Astrocyte of the spinal cord (primary cell): ENCODE results near the gene SPDYE3.
A peak's percentile ranks its signal among the peaks of the same experiment; 100 is the strongest.
"Not testable (repeated sequence)": the region's sequence is repeated elsewhere in the genome, so short reads cannot be mapped to it uniquely, and the experiment has no call there.

Source experiments
- DNase-seq: peaks from one replicate; pipeline ENCODE4 v3.0.0; 2011; ENCODE audit warnings: low read depth, low spot score
- H3K4me3 ChIP-seq: 2 replicates; pipeline ENCODE4 v1.5.1; 2011; ENCODE audit warnings: low read depth, mild to moderate bottlenecking, low read length, moderate library complexity
- CTCF ChIP-seq: IDR thresholded peaks from 2 replicates; pipeline ENCODE4 v1.5.1; 2012; ENCODE audit warnings: low read depth, mild to moderate bottlenecking, low read length, inconsistent platforms
- in situ Hi-C: cut with HindIII; loops from 2 replicates; pipeline ENCODE4 v1.10.0; 2017; ENCODE audit warnings: low sequenced_read_pairs

SPDYE3 gene

DNA sequence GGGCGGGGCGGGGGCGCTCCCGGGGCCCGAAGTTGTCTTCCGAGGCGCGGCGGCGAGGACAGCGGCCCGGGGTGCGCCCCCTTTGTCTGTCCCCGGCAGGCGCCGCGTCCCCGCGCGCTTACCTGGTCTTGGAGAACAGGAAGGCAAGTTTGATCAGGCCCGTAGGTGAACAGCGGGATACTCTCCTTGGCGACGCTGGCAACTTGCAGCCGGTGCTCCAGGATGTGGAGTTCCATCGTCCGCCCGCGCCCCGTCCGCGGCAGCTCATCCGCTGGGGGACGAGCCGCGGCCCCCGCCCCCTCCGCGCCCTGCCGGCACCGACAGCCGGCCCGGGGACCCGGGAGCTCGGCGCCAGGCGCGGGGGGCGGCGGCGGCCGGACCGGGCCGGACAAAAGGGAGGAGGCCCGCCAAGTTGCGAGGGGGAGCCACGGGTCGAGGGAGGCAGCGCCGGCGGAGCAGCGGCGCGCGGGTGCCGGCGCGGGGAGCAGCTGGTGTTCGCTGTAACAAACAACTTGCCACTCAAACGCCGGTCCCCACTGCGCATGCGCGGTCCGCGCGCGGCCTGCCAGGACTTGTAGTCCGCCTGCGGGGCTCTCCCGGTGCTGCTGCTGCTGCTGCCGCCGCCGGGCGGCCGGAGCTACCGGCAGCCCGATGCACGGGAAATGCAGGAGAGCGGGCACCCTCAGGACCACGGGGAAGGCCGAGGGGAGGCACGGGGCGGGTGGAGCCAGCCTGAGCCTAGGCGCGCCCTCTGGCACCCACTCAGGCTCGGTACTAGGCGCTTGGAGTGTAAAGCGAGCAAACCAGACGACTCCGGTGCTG lies 35.6 kb upstream of the SPDYE3 start:
- TF ChIP-seq CTCF, result peak; percentile 43
- H3K4me3 ChIP-seq, result peak overlapping the region; percentile 56
- peak; percentile 95 for DNase-seq
- in situ Hi-C loops, result no loop called here

DNA sequence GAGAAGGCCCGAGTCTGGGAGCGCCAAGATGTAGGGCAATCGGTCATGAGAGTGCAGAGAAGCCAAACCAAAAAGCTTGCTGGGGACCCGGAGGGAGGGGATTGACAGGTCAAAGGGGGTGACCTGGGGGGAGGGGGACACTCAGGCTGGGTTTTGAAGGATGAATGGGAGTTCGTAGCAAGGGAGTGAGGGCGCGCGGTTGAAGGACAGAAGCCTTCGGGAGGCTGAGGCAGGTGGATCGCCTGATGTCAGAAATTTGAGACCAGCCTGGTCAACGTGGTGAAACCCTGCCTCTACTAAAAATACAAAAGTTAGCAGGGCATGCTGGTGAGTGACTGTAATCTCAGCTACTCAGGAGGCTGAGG lies 35.0 kb upstream of the SPDYE3 start:
- peak overlapping the region; percentile 56 for H3K4me3 ChIP-seq
- in situ Hi-C loops, DNase-seq: not testable (repeated sequence)

GRCh38 chr7:100275120-100275519 lies 32.4 kb upstream of the SPDYE3 start:
- no peak for TF ChIP-seq CTCF
- no peak overlapping the region for H3K4me3 ChIP-seq
- DNase-seq, result no peak
- in situ Hi-C loops, result no loop called here

DNA sequence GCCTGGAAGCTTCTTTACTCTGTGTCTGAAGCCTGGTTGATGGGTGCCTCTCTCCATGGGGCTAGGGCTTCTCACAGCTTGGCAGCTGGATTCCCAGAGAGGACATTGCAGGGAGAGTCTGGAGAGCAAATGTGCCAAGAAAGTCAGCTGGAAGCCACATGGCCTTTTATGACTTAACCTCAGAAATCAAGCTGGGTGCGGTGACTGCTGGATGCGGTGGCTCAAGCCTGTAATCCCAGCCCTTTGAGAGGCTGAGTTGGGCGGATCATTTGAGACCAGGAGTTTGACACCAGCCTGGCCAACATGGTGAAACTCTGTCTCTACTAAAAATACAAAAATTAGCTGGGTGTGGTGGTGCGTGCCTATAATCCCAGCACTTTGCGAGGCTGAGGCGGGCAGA lies 31.4 kb upstream of the SPDYE3 start:
- DNase-seq, H3K4me3 ChIP-seq, in situ Hi-C loops: not testable (repeated sequence)

- H3K4me3 ChIP-seq, DNase-seq, in situ Hi-C loops: not testable (repeated sequence)
Observed at GRCh38 chr7:100282069-100282608, 25.4 kb upstream of the SPDYE3 start.

DNA sequence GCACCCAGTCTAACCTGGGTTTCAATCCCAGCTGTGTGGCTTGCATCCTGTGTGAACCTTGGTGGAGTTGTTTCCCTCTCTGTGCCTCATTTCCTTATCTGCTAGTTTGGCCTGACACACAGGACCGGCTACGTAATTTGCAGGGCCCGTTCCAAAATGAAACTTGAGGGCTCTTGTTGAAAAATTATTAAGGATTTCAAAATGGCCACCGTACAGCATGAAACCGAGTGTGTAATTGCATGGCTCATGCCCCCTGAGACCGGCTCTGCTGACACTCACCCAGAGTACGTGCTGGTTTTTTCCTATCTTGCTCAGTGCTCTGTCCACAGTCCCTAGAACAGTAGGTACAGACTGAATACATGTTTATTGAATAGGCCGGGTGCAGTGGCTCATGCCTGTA lies 24.4 kb upstream of the SPDYE3 start:
- in situ Hi-C loops, H3K4me3 ChIP-seq, DNase-seq: not testable (repeated sequence)

- in situ Hi-C loops, H3K4me3 ChIP-seq, DNase-seq: not testable (repeated sequence)
Observed at GRCh38 chr7:100287191-100287969, 20.1 kb upstream of the SPDYE3 start.

- H3K4me3 ChIP-seq, in situ Hi-C loops: not testable (repeated sequence)
Observed at GRCh38 chr7:100288258-100288657, 19.2 kb upstream of the SPDYE3 start.

GRCh38 chr7:100292162-100292561 lies 15.3 kb upstream of the SPDYE3 start:
- DNase-seq, H3K4me3 ChIP-seq, in situ Hi-C loops: not testable (repeated sequence)

More at GRCh38 chr7:100288258-100288657, 19.2 kb upstream of the SPDYE3 start:
- not testable (repeated sequence) for DNase-seq

GRCh38 chr7:100295269-100295668 lies 12.2 kb upstream of the SPDYE3 start:
- peak; percentile 42 for DNase-seq
- in situ Hi-C loops, H3K4me3 ChIP-seq: not testable (repeated sequence)

- in situ Hi-C loops, H3K4me3 ChIP-seq, DNase-seq: not testable (repeated sequence)
Observed at GRCh38 chr7:100297852-100298631, 9.5 kb upstream of the SPDYE3 start.

DNA sequence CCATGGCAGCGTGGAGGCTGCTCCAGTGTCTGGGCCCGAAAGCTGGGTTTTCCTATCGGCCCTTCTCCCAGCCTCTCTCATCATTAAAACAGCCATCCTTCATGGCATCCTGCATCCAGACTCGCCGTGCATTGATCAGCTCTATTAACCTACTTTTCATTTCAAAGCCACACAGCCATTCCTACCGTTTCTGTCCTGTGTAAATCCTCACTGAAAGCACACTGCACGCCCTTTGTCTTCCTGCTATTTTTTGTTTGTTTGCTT lies 8.9 kb upstream of the SPDYE3 start:
- H3K4me3 ChIP-seq, DNase-seq, in situ Hi-C loops: not testable (repeated sequence)

DNA sequence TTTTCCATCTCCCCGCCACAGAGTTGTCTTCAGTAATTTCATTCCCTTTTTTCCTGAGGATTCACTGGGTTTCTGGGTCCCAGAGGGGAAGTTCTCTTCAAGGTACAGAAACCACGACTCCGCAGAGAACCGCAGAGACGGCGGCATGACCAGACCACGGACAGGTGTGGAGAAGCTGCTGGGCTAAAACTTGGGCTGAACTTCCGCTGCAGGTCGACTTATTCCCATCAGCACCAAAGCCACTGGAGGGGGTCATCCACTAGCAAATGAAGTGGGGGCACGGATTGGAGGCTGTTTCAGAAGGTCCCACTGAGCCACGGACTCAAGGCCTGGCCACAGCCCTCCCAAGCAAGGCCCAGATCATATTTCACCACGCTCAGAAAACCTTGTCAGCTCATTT lies 3.0 kb upstream of the SPDYE3 start:
- H3K4me3 ChIP-seq, in situ Hi-C loops, DNase-seq: not testable (repeated sequence)

GRCh38 chr7:100318329-100318728 lies 10.8 kb downstream of the SPDYE3 start:
- in situ Hi-C loops, H3K4me3 ChIP-seq, DNase-seq: not testable (repeated sequence)

DNA sequence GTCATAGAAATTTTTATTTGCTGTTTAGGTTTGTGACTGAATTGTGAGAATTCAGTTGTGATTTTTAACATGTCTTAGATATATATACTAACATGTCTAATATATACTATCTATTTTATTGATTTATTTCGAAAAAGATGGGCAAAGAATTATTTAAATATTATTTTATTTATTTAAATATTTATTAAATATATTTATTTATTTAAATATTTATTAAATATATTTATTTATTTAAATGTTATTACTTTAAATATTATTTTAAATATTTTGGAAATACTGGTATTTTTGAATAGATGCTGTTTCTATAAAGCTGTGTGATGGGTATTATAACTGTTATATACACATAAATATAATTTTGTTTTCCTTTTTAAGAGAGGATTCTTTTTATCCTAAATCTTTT lies 14.1 kb downstream of the SPDYE3 start:
- in situ Hi-C loops, DNase-seq: not testable (repeated sequence)

More for the DNA sequence above, 14.1 kb downstream of the SPDYE3 start:
- not testable (repeated sequence) for H3K4me3 ChIP-seq
